ENCODE results near the gene HTT. TPM values are rescaled to one million over a fixed set of nuclear protein-coding genes. Genes with fewer than 3 reads are reported as not detected.

HTT gene
- total and polyA plus RNA-seq, 2 of the 13 experiments (the other 11 are each of a cell fraction or from before 2014, with no cell fraction given), result 17.5 to 19.5 TPM

GRCh38 chr4:3292571-3293400 lies 218.3 kb downstream of the HTT start, which contains the start of gene RGS12 (continued):
- no peak for TF ChIP-seq GPN1 (CRISPR knock-in tag; IDR thresholded peaks at IDR 0.05; ENCODE audit: borderline replicate concordance)
- TF ChIP-seq BCL6 (CRISPR knock-in tag; IDR thresholded peaks at IDR 0.05), result no peak
- no peak for TF ChIP-seq ZNF547 (CRISPR knock-in tag; IDR thresholded peaks at IDR 0.05)
- TF ChIP-seq ZBTB21 (CRISPR knock-in tag; IDR thresholded peaks at IDR 0.05), result no peak
- peak; percentile 28; the same call in 1 of the 2 replicates for TF ChIP-seq ZNF580 (CRISPR knock-in tag; IDR thresholded peaks at IDR 0.05; ENCODE audit: borderline replicate concordance, low read depth)
- TF ChIP-seq CHD4 (IDR thresholded peaks at IDR 0.05; ENCODE audit: borderline replicate concordance, low read length), result no peak
- TF ChIP-seq ZNF280B (CRISPR knock-in tag; IDR thresholded peaks at IDR 0.05; ENCODE audit: borderline replicate concordance), result no peak
- no peak for TF ChIP-seq ONECUT2 (CRISPR knock-in tag; IDR thresholded peaks at IDR 0.05)
- no peak for TF ChIP-seq KDM1A (CRISPR knock-in tag; IDR thresholded peaks at IDR 0.05)
- TF ChIP-seq FOXK1 (CRISPR knock-in tag; IDR thresholded peaks at IDR 0.05; ENCODE audit: borderline replicate concordance, low read depth), result no peak
- TF ChIP-seq AFF4 (CRISPR knock-in tag; IDR thresholded peaks at IDR 0.05), result no peak
- TF ChIP-seq ZNF572 (CRISPR knock-in tag; IDR thresholded peaks at IDR 0.05), result no peak
- no peak for TF ChIP-seq ZNF329 (CRISPR knock-in tag; IDR thresholded peaks at IDR 0.05; ENCODE audit: low read depth)
- TF ChIP-seq ZNF432 (CRISPR knock-in tag; IDR thresholded peaks at IDR 0.05; ENCODE audit: borderline replicate concordance), result no peak
- no peak for TF ChIP-seq ZXDC (CRISPR knock-in tag; IDR thresholded peaks at IDR 0.05)
- no peak for TF ChIP-seq HMG20A (CRISPR knock-in tag; IDR thresholded peaks at IDR 0.05; ENCODE audit: borderline replicate concordance)
- no peak for TF ChIP-seq ZNF10 (CRISPR knock-in tag; IDR thresholded peaks at IDR 0.05; ENCODE audit: borderline replicate concordance, low read depth)
- no peak for TF ChIP-seq MAFG (CRISPR knock-in tag; IDR thresholded peaks at IDR 0.05)
- peak; percentile 87 for TF ChIP-seq SP4 (CRISPR knock-in tag; IDR thresholded peaks at IDR 0.05)
- no peak for TF ChIP-seq TCF7L2 (IDR thresholded peaks at IDR 0.05; ENCODE audit: low read depth, low read length)
- no peak for TF ChIP-seq NFATC3 (CRISPR knock-in tag; IDR thresholded peaks at IDR 0.05)
- TF ChIP-seq ZNF788 (CRISPR knock-in tag; IDR thresholded peaks at IDR 0.05; ENCODE audit: borderline replicate concordance), result no peak; the same call in 1 of the 2 replicates
- TF ChIP-seq ZNF264 (CRISPR knock-in tag; IDR thresholded peaks at IDR 0.05), result no peak

Data from HepG2 (cell line).